Liver (tissue), 3 donors: ENCODE results near the gene CIB2.

ENCODE experiments used
- CTCF ChIP-seq: fragments of 150-350 bp; IDR thresholded peaks from 2 replicates; pipeline ENCODE4 v1.5.1; 2017; ENCODE audit warnings: improper control_type of control experiment, low read depth, low read length; ENCODE audit not compliant: missing input control
- SP1 ChIP-seq: IDR thresholded peaks from 2 replicates; pipeline ENCODE4 v1.6.1; 2018; ENCODE audit warnings: antibody characterized with exemption, mild to moderate bottlenecking
- donor health status: healthy.
- donor health status: healthy.

DNA sequence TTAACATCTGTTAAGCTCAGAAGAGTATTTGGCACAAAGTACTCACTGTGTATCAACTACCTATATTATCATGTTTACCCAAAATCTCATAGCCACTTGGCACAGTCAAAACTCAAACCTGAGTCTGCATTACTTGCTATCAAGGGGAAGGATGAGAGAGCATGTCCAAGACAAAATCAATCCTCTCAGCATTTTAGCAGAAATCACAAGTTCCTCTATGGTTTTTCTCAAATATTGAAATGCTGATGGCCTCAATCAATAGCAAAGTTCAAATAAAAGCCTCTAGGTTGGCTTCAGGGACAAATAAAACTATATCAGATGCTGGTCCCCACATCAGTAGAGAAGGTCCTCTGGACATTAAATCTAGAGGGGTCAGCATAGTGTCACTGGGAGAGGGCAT is 68.0 kb downstream of the CIB2 start:
- TF ChIP-seq CTCF (no peak), SP1 (no peak)
